Type B pancreatic cell (in vitro differentiated cells): Measurements from ENCODE around the gene FRAS1. TPM values are rescaled to one million over a fixed set of nuclear protein-coding genes. Genes with fewer than 3 reads are reported as not detected.
"Not testable (repeated sequence)": the region's sequence is repeated elsewhere in the genome, so short reads cannot be mapped to it uniquely, and the experiment has no call there.

ENCODE experiments used
- DNase-seq: peaks from one replicate; pipeline ENCODE4 v3.0.0; 2021; ENCODE audit warnings: mixed read lengths; ENCODE audit not compliant: unreplicated experiment; ENCODE audit errors: extremely low spot score
- H3K27ac Mint-ChIP-seq: 2 replicates; pipeline ENCODE4 v1.8.0; 2021; ENCODE audit warnings: mild to moderate bottlenecking, mixed read lengths
- H3K27me3 Mint-ChIP-seq: 2 replicates; pipeline ENCODE4 v1.8.0; 2021; ENCODE audit warnings: mixed read lengths
- H3K36me3 Mint-ChIP-seq: 2 replicates; pipeline ENCODE4 v1.8.0; 2021; ENCODE audit warnings: mixed read lengths
- H3K4me1 Mint-ChIP-seq: one replicate; pipeline ENCODE4 v1.8.0; 2021; ENCODE audit warnings: mixed read lengths; ENCODE audit not compliant: unreplicated experiment
- H3K4me3 Mint-ChIP-seq: 2 replicates; pipeline ENCODE4 v1.8.0; 2021; ENCODE audit warnings: mild to moderate bottlenecking, mixed read lengths
- H3K9me3 Mint-ChIP-seq: 2 replicates; pipeline ENCODE4 v1.8.0; 2021; ENCODE audit warnings: mixed read lengths
- total RNA-seq: library from RNA; stranded (reverse); gene quantifications from 2 replicates; pipeline ENCODE4 v1.2.1, GENCODE V29; 2021; ENCODE audit warnings: low replicate concordance
- TF ChIP-seq, protein P1 (sequence below): fragments of 200-600 bp; sonication (generic); conservative IDR thresholded peaks from 2 replicates; pipeline ENCODE4 v1.5.0; 2021; ENCODE audit warnings: antibody characterized with exemption, mild to moderate bottlenecking

FRAS1 gene
- total RNA-seq, 1 donor from 2014 or later = 37.7 TPM

DNA sequence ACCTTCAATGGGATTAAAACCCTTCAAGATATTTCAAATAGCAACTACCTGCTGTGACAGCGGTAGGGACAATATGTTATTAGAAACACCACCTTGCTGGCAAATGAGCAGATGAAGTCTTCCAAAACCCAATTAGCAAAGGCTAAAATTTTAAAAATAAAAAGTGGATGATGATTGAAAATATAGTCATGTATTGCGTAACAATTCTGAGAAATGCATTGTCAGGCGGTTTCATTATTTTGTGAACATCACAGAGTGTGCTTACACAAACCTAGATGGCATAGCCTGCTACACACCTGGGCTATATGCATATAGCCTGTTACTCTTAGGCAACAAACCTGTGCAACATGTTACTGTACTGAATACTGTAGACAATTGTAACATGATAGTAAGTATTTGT lies 403.2 kb downstream of the FRAS1 start:
- Mint-ChIP-seq H3K4me1 (peaks cover 4% of the 10 kb centered on the region), H3K9me3 (no peaks in the 10 kb centered on the region), H3K27me3 (no peaks in the 10 kb centered on the region), H3K36me3 (peaks cover 27% of the 10 kb centered on the region), H3K4me3 (no peak overlapping the region), H3K27ac (no peak overlapping the region)
- DNase-seq = no peak
- TF ChIP-seq, protein P1, sequence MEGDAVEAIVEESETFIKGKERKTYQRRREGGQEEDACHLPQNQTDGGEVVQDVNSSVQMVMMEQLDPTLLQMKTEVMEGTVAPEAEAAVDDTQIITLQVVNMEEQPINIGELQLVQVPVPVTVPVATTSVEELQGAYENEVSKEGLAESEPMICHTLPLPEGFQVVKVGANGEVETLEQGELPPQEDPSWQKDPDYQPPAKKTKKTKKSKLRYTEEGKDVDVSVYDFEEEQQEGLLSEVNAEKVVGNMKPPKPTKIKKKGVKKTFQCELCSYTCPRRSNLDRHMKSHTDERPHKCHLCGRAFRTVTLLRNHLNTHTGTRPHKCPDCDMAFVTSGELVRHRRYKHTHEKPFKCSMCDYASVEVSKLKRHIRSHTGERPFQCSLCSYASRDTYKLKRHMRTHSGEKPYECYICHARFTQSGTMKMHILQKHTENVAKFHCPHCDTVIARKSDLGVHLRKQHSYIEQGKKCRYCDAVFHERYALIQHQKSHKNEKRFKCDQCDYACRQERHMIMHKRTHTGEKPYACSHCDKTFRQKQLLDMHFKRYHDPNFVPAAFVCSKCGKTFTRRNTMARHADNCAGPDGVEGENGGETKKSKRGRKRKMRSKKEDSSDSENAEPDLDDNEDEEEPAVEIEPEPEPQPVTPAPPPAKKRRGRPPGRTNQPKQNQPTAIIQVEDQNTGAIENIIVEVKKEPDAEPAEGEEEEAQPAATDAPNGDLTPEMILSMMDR = no peak

DNA sequence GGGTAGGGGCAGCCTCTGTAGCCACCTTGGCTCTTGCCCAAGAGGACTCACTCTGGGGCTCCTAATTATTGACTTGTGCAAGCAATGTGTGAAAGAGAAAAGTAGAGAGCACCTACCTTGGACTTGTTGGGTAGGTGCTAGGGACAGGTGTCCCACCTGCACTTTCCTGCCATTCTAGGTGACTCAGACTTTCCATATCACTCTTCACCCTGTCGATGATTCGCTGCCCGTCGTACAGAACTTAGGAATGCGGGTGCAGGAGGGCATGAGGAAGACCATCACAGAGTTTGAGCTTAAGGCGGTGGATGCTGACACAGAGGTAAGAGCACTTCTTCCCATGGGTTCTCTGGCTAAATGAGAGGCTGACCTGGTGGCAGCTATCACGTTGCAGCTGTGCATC lies 407.1 kb downstream of the FRAS1 start:
- Mint-ChIP-seq H3K4me1 (peaks cover 4% of the 10 kb centered on the region), H3K9me3 (no peaks in the 10 kb centered on the region), H3K27ac (no peak overlapping the region), H3K27me3 (no peaks in the 10 kb centered on the region), H3K4me3 (no peak overlapping the region), H3K36me3 (peaks cover 31% of the 10 kb centered on the region)
- no peak for DNase-seq
- TF ChIP-seq, protein P1 = no peak

DNA sequence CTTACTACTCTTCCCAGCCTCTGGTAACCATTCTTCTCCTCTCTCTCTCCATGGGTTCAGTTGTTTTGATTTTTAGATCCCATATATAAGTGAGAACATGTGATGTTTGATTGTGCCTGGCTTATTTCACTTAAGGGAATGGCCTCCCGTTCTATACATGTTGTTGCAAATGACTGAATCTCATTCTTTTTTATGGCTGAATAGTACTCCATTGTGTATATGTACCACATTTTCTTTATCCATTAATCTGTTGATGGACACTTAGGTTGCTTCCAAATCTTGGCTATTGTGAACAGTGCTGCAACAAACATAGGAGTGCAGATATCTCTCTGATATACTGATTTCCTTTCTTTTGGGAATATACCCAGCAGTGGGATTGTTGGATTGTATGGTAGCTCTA lies 410.1 kb downstream of the FRAS1 start:
- not testable (repeated sequence) for H3K4me3 Mint-ChIP-seq, DNase-seq, H3K27ac Mint-ChIP-seq, H3K4me1 Mint-ChIP-seq, H3K27me3 Mint-ChIP-seq, H3K9me3 Mint-ChIP-seq
- H3K36me3 Mint-ChIP-seq = peaks cover 37% of the 10 kb centered on the region

DNA sequence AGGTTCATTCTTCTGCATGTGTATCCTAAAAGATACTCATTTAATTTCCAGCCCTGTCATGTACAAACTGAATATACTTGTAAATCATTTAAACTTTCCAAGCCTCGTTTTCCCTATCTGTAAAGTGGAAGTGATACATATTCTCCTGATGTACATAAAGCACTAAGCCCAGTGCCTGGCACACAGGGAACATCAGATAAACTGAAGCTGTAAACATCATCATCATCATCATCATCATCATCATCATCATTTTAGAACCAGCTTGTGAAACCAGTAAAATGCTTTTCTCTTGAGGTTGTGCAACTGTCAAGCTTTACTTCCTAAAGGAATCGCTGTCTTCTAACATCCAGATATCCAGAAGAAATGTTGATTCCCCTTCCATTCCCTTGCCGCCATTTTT lies 411.1 kb downstream of the FRAS1 start:
- H3K9me3 Mint-ChIP-seq = no peaks in the 10 kb centered on the region
- DNase-seq = no peak
- H3K27me3 Mint-ChIP-seq = no peaks in the 10 kb centered on the region
- H3K27ac Mint-ChIP-seq = no peak overlapping the region
- H3K4me3 Mint-ChIP-seq = no peak overlapping the region
- H3K36me3 Mint-ChIP-seq = peaks cover 38% of the 10 kb centered on the region
- H3K4me1 Mint-ChIP-seq = no peaks in the 10 kb centered on the region
- TF ChIP-seq, protein P1 = no peak

DNA sequence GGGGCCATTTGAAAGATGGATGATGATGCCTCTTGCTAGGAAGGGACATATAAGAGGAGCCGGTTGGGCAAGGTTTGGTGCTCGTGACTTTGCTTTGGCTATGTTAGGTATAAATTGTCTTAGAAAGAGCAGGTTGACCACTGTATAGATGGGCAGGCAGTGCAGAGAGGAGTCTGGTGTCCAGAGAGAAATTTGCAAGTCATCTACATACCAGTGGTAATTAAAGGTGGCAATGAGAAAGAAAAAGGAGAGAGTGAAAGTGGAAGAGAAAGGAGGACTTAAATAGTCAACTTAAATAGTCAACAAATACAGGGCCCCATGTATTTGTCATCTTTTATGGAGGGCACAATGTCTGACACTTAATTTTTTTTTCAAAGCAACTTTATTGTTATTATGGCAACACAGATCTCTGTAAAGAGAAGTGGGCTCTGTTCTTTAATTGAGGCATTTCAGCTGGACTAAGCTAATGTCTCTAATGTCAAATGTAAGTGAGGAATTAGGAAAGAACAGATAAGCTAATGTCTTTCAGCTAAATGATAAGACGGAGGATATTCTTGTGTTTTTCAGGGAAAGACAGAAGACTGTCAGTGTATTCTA lies 419.1 kb downstream of the FRAS1 start:
- H3K36me3 Mint-ChIP-seq = peaks cover 16% of the 10 kb centered on the region
- H3K27ac Mint-ChIP-seq = no peak overlapping the region
- H3K4me1 Mint-ChIP-seq = no peaks in the 10 kb centered on the region
- no peak for DNase-seq
- no peaks in the 10 kb centered on the region for H3K9me3 Mint-ChIP-seq
- TF ChIP-seq, protein P1 = no peak
- H3K4me3 Mint-ChIP-seq = no peak overlapping the region
- H3K27me3 Mint-ChIP-seq = no peaks in the 10 kb centered on the region

DNA sequence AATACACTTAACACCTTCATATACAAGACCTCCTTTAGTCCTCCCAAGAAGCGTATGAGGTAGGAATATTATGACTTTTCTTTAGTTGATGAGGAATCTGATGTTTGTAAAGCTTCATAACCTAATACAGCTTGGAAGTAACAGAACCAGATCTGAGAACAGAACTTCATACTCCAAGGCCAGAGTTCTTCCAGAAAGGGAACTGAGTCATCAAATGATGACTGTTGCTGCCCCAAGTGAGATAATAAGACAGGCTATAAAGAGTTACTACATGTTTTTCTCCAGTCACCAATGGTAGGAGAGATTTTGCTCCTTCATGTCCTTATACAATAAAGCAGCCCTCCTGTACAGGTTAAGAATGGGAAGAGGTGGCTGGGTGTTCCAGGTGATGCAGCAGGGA lies 420.2 kb downstream of the FRAS1 start:
- H3K4me1 Mint-ChIP-seq = no peaks in the 10 kb centered on the region
- no peak overlapping the region for H3K27ac Mint-ChIP-seq
- no peaks in the 10 kb centered on the region for H3K27me3 Mint-ChIP-seq
- TF ChIP-seq, protein P1 = no peak
- no peaks in the 10 kb centered on the region for H3K9me3 Mint-ChIP-seq
- peaks cover 18% of the 10 kb centered on the region for H3K36me3 Mint-ChIP-seq
- no peak for DNase-seq
- no peak overlapping the region for H3K4me3 Mint-ChIP-seq
